GM19463 (cell line): ENCODE measurements around the gene APCDD1L.

Experiments
- ATAC-seq: cut with Tn5 transposase; IDR thresholded peaks from one replicate; pipeline ENCODE4 v1.9.1; 2021; ENCODE audit warnings: mild to moderate bottlenecking, moderate library complexity; ENCODE audit not compliant: unreplicated experiment

APCDD1L gene

DNA sequence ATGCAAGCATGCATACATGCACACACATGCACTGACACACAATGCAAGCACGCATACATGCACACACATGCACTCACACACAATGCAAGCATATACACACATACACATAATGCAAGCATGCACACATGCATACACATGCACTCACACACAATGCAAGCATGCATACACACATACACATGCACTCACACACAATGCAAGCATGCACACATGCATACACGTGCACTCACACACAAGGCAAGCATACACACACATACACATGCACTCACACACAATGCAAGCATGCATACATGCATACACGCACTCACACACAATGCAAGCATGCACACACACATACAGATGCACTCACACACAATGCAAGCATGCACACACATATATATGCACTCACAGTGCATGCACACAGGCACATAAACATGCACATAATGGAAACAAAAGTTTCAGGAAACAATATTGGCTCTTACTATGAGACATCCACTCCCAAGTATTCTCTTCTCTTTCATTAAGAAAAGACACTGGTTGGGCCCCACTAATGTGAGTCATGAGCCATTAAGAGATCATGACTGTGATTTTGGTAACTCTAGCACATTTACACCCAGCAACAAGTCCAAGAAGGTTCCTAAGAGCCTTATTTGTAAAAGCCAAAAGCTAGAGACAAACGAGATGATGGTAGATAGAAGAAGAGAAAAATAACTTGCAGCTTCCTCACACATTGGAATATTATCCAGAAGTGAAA, 22.2 kb downstream of the APCDD1L start:
- ATAC-seq: no peak

GRCh38 chr20:58492074-58492718, 23.0 kb downstream of the APCDD1L start:
- ATAC-seq: no peak

DNA sequence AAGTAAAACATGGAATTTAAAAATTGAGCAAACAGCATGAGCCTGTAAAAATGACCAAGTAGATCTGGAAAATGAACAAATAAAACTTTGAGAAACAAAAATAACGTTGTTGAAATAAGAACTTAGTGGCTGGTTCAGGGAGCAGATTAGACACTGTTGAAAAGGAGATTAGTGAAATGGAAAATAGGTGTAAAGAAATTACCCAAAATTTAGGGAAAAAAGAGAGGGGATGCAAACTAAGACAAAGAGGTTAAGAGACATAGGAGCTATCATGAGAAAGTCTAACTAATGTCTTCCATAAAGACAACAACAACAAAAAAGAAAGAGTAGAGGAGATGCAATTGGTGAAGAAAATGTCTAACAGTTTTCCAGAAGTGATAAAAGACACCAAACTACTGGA, 29.0 kb downstream of the APCDD1L start:
- ATAC-seq: no peak

GRCh38 chr20:58485393-58485792, 29.8 kb downstream of the APCDD1L start:
- ATAC-seq: no peak

GRCh38 chr20:58483470-58483869, 31.7 kb downstream of the APCDD1L start:
- no peak for ATAC-seq

DNA sequence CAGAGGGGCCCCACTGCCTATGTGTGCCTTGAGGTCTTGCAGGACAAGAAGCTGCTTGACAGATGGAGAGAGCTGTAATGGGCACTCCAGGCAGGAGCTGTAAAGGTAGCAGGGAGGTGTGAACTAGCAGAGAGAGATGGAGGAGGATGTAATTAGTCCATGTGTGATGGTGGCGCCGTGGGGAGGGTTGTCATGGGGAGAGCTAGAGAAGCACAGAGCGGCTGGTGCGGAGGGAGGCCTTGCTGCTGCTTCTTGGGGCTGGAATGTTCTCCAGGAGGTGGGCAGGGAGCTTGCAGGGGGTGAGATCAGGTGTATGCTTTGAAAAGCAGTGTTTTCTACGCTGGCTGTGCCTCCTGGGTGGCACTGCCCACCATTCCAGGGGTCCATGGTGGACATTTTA, 32.1 kb downstream of the APCDD1L start:
- no peak for ATAC-seq

DNA sequence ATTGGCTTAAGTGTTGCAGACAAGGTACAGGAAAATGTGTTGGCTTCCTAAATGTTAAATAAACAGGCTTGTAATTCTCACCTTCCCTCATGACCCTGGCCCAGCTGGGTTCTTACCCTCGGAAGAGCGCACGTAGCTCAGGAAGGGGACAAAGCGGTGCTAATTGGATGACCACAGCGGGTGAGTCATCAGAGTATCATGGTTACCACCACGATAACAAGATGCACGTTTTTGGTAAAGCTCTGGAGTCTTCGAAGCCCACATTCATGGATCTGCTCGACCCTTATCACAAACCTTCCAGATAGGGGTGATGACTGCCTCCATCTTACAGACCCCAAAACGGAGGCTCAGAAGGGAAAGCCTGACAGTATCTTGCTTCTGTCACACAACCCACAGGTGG, 32.8 kb downstream of the APCDD1L start:
- no peak for ATAC-seq

GRCh38 chr20:58481481-58482021, 33.6 kb downstream of the APCDD1L start:
- no peak for ATAC-seq

DNA sequence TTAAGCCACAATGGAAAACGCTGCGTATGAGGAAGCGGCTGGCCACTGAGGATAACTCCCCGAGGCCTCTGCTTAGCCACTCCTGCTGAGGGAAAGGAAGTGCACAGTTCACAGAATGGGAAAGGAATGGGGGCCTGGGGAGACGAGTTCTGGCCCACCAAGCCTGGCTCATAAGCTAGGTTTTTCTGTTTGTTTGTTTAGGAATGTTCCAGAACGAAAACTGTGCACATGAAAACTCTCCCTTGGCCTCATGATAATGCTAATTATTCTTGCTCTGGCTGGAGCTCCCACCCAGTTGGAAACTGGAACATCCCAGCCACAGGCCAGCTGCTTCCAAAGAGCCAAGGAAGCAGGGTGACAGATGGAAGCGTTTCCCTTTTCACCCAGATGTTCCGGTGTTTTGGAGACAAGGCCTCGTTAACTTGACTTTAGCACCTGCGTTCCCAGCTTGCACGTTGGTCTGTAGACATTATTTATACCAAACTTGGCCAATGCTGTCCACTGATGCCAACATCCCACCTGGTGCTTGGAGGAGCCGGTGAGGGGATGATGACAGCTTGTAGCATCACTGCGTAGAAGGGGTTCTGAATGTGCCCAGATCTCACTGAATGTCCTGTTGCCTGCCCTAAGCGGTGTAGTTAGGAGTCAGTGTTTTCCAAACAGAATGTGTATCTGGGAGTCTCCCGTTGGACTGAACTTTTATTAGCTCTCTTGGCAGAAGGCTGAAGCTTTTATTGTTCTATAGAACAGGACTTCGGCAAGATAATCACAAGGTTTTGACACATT, 34.5 kb downstream of the APCDD1L start:
- no peak for ATAC-seq

DNA sequence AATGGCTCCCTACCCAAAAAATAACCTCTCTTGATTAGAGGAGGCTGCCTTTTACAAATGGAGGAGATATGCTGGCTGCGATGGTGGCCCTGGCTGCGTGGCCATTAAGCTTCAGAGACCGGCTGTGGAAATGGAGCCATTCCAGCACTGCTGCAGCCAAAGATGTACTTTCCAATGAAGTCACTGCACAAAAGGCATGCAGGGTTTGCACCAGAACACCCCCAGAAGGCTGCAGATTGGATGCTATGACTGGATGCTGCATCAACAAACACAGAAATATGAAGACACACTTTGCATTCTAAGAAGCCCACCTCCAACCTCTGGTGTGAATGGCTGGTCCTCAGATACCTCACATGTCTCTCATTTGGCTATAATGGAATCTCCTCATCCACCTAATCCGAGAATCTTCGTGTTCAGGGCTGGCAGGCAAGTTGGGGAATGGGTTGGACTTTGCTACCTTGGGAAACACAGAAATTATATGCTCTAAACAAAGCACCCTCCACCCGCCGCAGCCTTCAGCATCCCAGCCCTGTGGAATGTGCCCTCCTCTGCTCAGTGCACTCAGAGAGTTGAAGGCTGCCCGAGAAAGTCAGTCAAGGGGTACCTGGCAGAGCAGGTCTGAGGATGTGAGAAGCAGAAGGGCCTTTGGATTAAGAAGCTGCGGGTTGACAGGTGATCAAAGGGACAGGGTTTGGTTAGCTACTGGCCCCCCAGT, 35.3 kb downstream of the APCDD1L start:
- no peak for ATAC-seq

- no peak for ATAC-seq
Measured at GRCh38 chr20:58478141-58478805, 36.9 kb downstream of the APCDD1L start.

DNA sequence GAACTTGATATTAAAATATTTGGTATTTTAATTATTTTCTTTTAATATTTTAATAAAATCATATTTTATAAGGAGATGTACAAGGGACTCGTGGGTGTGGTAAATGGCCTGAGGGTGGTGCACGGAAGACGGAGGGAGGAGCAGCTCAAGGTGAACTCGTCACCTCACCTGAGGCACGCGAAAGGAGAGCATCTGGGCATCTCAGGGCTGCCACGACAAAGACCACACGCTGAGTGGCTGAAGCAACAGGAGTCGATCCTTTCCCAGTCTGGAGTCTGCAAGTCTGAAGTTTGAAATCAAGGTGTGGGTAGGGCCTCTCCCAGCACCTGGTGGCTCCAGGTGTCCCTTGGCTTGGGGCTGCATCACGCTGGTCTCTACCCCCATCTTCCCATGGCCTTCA, 39.7 kb downstream of the APCDD1L start:
- ATAC-seq: no peak

- no peak for ATAC-seq
Measured at GRCh38 chr20:58473453-58474425, 41.5 kb downstream of the APCDD1L start.

DNA sequence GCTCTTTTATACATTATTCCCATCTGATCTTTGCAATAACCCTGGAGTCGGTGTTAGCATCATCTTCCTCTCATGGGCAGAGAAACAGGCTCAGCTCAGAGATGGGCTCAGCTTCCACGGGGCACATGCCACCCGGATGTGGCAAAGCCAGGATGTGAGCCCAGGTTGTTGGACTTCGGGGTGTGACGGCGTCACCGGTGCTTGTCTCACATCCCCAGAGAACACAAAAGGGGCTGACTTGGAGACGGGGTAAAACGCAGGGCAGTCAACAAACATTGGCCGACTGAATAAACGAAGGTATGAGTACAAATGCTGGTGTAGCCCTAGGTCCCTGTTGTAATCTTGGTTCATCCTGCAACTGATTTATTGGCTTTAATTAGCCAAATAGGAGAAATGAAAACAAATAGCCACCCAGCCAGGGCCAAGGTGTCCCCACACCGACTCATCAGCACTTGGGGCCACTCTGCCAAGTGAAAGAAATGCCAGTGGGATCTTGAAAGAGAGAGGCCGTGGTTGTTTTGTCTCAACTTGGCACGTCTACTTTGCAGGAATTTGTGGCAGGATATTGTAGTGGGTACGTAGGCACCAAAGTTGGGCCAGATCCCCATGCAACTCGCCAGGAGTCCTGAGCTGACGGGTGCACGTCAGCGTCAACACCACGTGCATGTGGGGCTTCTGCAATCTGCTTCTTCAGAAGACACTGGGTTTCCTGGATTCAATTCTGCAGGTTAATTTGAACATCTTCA, 42.8 kb downstream of the APCDD1L start:
- ATAC-seq: no peak

- ATAC-seq: no peak
Measured at GRCh38 chr20:58471193-58472164, 43.7 kb downstream of the APCDD1L start.

GRCh38 chr20:58470336-58471192, 44.6 kb downstream of the APCDD1L start:
- no peak for ATAC-seq
